H1 (cell line): ENCODE data around the gene LEO1. TPM values are rescaled to one million over a fixed set of nuclear protein-coding genes. Genes with fewer than 3 reads are reported as not detected.
A peak's percentile ranks its signal among the peaks of the same experiment; 100 is the strongest.

Experiments used
- ASH2L ChIP-seq: fragments of 200-600, 300-600 bp; sonication (generic); IDR thresholded peaks from one replicate; pipeline ENCODE4 v1.7.1; 2017; ENCODE audit warnings: low read length
- BRCA1 ChIP-seq: IDR thresholded peaks from 2 replicates; pipeline ENCODE4 v1.6.1; 2012; ENCODE audit warnings: low read depth, low read length, improper control_type of control experiment
- EGR1 ChIP-seq: IDR thresholded peaks from 2 replicates; pipeline ENCODE4 v1.6.1; 2011; ENCODE audit warnings: low read depth, low read length, borderline replicate concordance
- EZH2 ChIP-seq: fragments of 200-600 bp; sonication (generic); IDR thresholded peaks from 2 replicates; pipeline ENCODE4 v1.7.1; 2012; ENCODE audit warnings: low read depth, mild to moderate bottlenecking, moderate library complexity, low read length, inconsistent platforms; ENCODE audit not compliant: severe bottlenecking
- HDAC6 ChIP-seq: IDR thresholded peaks from one replicate; pipeline ENCODE4 v1.7.1; 2012; ENCODE audit warnings: low read depth, mild to moderate bottlenecking, inconsistent platforms, low read length, moderate library complexity
- JUND ChIP-seq: IDR thresholded peaks from 2 replicates; pipeline ENCODE4 v1.6.1; 2011; ENCODE audit warnings: mild to moderate bottlenecking, improper control_type of control experiment, low read length
- KDM1A ChIP-seq: fragments of 200-600, 300-600 bp; sonication (generic); IDR thresholded peaks from 2 replicates; pipeline ENCODE4 v1.7.1; 2016; ENCODE audit warnings: mild to moderate bottlenecking, low read length, borderline replicate concordance
- KDM4A ChIP-seq: IDR thresholded peaks from one replicate; pipeline ENCODE4 v1.7.1; 2012; ENCODE audit warnings: low read depth, mild to moderate bottlenecking, moderate library complexity, low read length, inconsistent platforms; ENCODE audit not compliant: severe bottlenecking
- NRF1 ChIP-seq: IDR thresholded peaks from 2 replicates; pipeline ENCODE4 v1.6.1; 2011; ENCODE audit warnings: mild to moderate bottlenecking, low read depth, low read length, improper control_type of control experiment
- RNF2 ChIP-seq: fragments of 200-900, 300-1000 bp; sonication (generic); IDR thresholded peaks from 2 replicates; pipeline ENCODE4 v1.7.1; 2016; ENCODE audit warnings: borderline replicate concordance, low read depth, mild to moderate bottlenecking, antibody characterized with exemption, low read length; ENCODE audit not compliant: poor library complexity, severe bottlenecking; ENCODE audit errors: missing control alignments
- SIN3A ChIP-seq, 2 experiments: IDR thresholded peaks in 1 of 2; conservative IDR thresholded peaks in 1 of 2; 2 replicates each; pipeline ENCODE4 v1.6.1; 2011 to 2012; ENCODE audit warnings: low read length in 2 of 2, improper control_type of control experiment in 1 of 2, low read depth in 1 of 2, mild to moderate bottlenecking in 1 of 2
- SUZ12 ChIP-seq: fragments of 200-600 bp; sonication (generic); IDR thresholded peaks from 2 replicates; pipeline ENCODE4 v1.6.1; 2012; ENCODE audit warnings: mild to moderate bottlenecking, inconsistent platforms, low read length, moderate library complexity, mixed read lengths
- ZNF274 ChIP-seq: IDR thresholded peaks from 2 replicates; pipeline ENCODE4 v1.7.0; 2012; ENCODE audit warnings: low read length, borderline replicate concordance; ENCODE audit errors: extremely low read depth
- polyA plus RNA-seq, 7 experiments: library from polyadenylated mRNA; depleted of rRNA in 3 of 7; stranded (reverse) in 5 of 7; unstranded in 2 of 7; fragments of >200 nt in 5 of 7; fragments of 200-250 nt in 2 of 7; gene quantifications; 1 replicate in 5 of 7; 2 replicates in 1 of 7; 4 replicates in 1 of 7; pipeline versions ENCODE4 v1.2.1 to v1.2.3, GENCODE V29; 2011 to 2013; ENCODE audit warnings: missing spikeins in 2 of 7, mixed read lengths in 2 of 7
- total RNA-seq: library from RNA; stranded (reverse); fragmentation: NEBNext Ultra II Directional; extraction: Animal tissue kit (Norgen Biotek cat#: 25700); gene quantifications from 2 replicates; pipeline ENCODE4 v1.2.1, GENCODE V29; 2021
- TF ChIP-seq, protein P1 (sequence below), 3 experiments: IDR thresholded peaks; 1 replicate in 2 of 3; 2 replicates in 1 of 3; pipeline versions ENCODE4 v1.5.1 to v1.6.1; 2011; ENCODE audit warnings: low read length in 3 of 3, mild to moderate bottlenecking in 3 of 3, inconsistent platforms in 2 of 3, low read depth in 1 of 3, moderate library complexity in 1 of 3; ENCODE audit not compliant: insufficient read depth in 1 of 3; ENCODE audit errors: control extremely low read depth in 1 of 3

The LEO1 gene
- total and polyA plus RNA-seq, 2 of the 8 experiments (the other 6 are each of a cell fraction or from before 2014, with no cell fraction given), result 1.6 to 27.4 TPM

- TF ChIP-seq ZNF274, result no peak
- TF ChIP-seq, protein P1, sequence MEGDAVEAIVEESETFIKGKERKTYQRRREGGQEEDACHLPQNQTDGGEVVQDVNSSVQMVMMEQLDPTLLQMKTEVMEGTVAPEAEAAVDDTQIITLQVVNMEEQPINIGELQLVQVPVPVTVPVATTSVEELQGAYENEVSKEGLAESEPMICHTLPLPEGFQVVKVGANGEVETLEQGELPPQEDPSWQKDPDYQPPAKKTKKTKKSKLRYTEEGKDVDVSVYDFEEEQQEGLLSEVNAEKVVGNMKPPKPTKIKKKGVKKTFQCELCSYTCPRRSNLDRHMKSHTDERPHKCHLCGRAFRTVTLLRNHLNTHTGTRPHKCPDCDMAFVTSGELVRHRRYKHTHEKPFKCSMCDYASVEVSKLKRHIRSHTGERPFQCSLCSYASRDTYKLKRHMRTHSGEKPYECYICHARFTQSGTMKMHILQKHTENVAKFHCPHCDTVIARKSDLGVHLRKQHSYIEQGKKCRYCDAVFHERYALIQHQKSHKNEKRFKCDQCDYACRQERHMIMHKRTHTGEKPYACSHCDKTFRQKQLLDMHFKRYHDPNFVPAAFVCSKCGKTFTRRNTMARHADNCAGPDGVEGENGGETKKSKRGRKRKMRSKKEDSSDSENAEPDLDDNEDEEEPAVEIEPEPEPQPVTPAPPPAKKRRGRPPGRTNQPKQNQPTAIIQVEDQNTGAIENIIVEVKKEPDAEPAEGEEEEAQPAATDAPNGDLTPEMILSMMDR (IDR thresholded peaks at IDR 0.05; ENCODE audit: control extremely low read depth in 1 of 3, insufficient read depth in 1 of 3, low read depth in 1 of 3, low read length in 3 of 3), result peak in 2 of 3 experiments; percentile 23 to 27; a peak in 2 of 4 replicates
- no peak for TF ChIP-seq RNF2
- no peak for TF ChIP-seq EZH2
- peak; percentile 90 for TF ChIP-seq KDM4A
- no peak for TF ChIP-seq JUND
- peak in 1 of 2 experiments; percentile 64; a peak in 2 of 4 replicates for TF ChIP-seq SIN3A (conservative IDR thresholded peaks at IDR 0.05 in 1 of 2, IDR thresholded peaks at IDR 0.05 in 1 of 2; ENCODE audit: low read depth in 1 of 2, low read length in 2 of 2)
- TF ChIP-seq BRCA1, result no peak
- TF ChIP-seq SUZ12, result no peak
- TF ChIP-seq HDAC6, result no peak
- no peak for TF ChIP-seq NRF1
- TF ChIP-seq KDM1A, result no peak
- no peak for TF ChIP-seq EGR1
- TF ChIP-seq ASH2L, result peak; percentile 98
Observed at GRCh38 chr15:51971375-51972133, at the start of gene LEO1 (continued).
